ENCODE results near the gene NTM.

NTM gene

GRCh38 chr11:132043714-132044113, 673.3 kb downstream of the NTM start:
- H3K9me3 ChIP-seq (ENCODE audit: control insufficient read depth, low read length), result no peaks in the 10 kb centered on the region
- no peak overlapping the region for H2BK15ac ChIP-seq (ENCODE audit: low read depth, poor library complexity, severe bottlenecking)
- no peak overlapping the region for H4K8ac ChIP-seq (ENCODE audit: low read length)
- H3K9ac ChIP-seq (ENCODE audit: low read length), result no peak overlapping the region
- no peak overlapping the region for H2AK5ac ChIP-seq (ENCODE audit: low read length, severe bottlenecking)
- 84% methylated on average over 1 of the region's 1 CpG for WGBS
- H2BK12ac ChIP-seq (ENCODE audit: low read length in 2 of 2), result no peak overlapping the region
- no peak overlapping the region for H3K4me3 ChIP-seq (ENCODE audit: insufficient read depth in 1 of 2, low read depth in 1 of 2, low read length in 2 of 2)
- H3K18ac ChIP-seq (ENCODE audit: low read depth in 1 of 2, low read length in 2 of 2), result no peak overlapping the region
- no peak overlapping the region for H3K14ac ChIP-seq (ENCODE audit: low read length in 2 of 2)
- no peak overlapping the region for H2BK5ac ChIP-seq (ENCODE audit: low read depth, low read length, poor library complexity, severe bottlenecking)
- no peak overlapping the region for H3K4me2 ChIP-seq (ENCODE audit: low read length, poor library complexity, severe bottlenecking)
- DNase-seq, result no peak
- no peak overlapping the region for H3K4ac ChIP-seq (ENCODE audit: low read depth in 1 of 2, low read length in 2 of 2)
- peaks cover 0 to 3% of the 10 kb centered on the region in 2 experiments for H3K36me3 ChIP-seq (ENCODE audit: control insufficient read depth in 1 of 2, insufficient read depth in 2 of 2, low read depth in 1 of 2, low read length in 2 of 2)
- H3K27ac ChIP-seq (ENCODE audit: low read length, poor library complexity, severe bottlenecking), result no peak overlapping the region
- H2AFZ ChIP-seq (ENCODE audit: low read depth, low read length), result no peak overlapping the region
- H3K79me1 ChIP-seq (replicated peaks; ENCODE audit: low read length, poor library complexity, severe bottlenecking), result peaks cover 12% of the 10 kb centered on the region
- H3K4me1 ChIP-seq (ENCODE audit: control insufficient read depth, insufficient read depth, low read depth, low read length), result peaks cover 11% of the 10 kb centered on the region
- H4K91ac ChIP-seq (ENCODE audit: low read length), result no peak overlapping the region
- no peak overlapping the region for H2BK120ac ChIP-seq (ENCODE audit: low read depth, low read length)
- no peak overlapping the region for H3K23ac ChIP-seq (ENCODE audit: low read length in 2 of 2)
- H3K27me3 ChIP-seq (ENCODE audit: control insufficient read depth in 1 of 2, insufficient read depth in 1 of 2, low read length in 2 of 2), result no peaks in the 10 kb centered on the region

GRCh38 chr11:132045107-132045506, 674.7 kb downstream of the NTM start:
- Histone ChIP-seq H4K8ac (ENCODE audit: low read length) (no peak overlapping the region), H3K23ac (ENCODE audit: low read length in 2 of 2) (no peak overlapping the region), H3K14ac (ENCODE audit: low read length in 2 of 2) (no peak overlapping the region), H2AFZ (ENCODE audit: low read depth, low read length) (no peak overlapping the region), H3K9me3 (ENCODE audit: control insufficient read depth, low read length) (no peaks in the 10 kb centered on the region), H3K4ac (ENCODE audit: low read depth in 1 of 2, low read length in 2 of 2) (no peak overlapping the region), H2BK12ac (ENCODE audit: low read length in 2 of 2) (no peak overlapping the region), H2BK5ac (ENCODE audit: low read depth, low read length, poor library complexity, severe bottlenecking) (no peak overlapping the region), H2BK15ac (ENCODE audit: low read depth, poor library complexity, severe bottlenecking) (no peak overlapping the region), H3K4me2 (ENCODE audit: low read length, poor library complexity, severe bottlenecking) (no peak overlapping the region), H3K18ac (ENCODE audit: low read depth in 1 of 2, low read length in 2 of 2) (no peak overlapping the region), H3K4me3 (ENCODE audit: insufficient read depth in 1 of 2, low read depth in 1 of 2, low read length in 2 of 2) (no peak overlapping the region), H2AK5ac (ENCODE audit: low read length, severe bottlenecking) (no peak overlapping the region), H4K91ac (ENCODE audit: low read length) (no peak overlapping the region), H3K4me1 (ENCODE audit: control insufficient read depth, insufficient read depth, low read depth, low read length) (peaks cover 15% of the 10 kb centered on the region), H3K27ac (ENCODE audit: low read length, poor library complexity, severe bottlenecking) (no peak overlapping the region), H3K9ac (ENCODE audit: low read length) (no peak overlapping the region), H2BK120ac (ENCODE audit: low read depth, low read length) (no peak overlapping the region), H3K27me3 (ENCODE audit: control insufficient read depth in 1 of 2, insufficient read depth in 1 of 2, low read length in 2 of 2) (no peaks in the 10 kb centered on the region), H3K36me3 (ENCODE audit: control insufficient read depth in 1 of 2, insufficient read depth in 2 of 2, low read depth in 1 of 2, low read length in 2 of 2) (peaks cover 0 to 5% of the 10 kb centered on the region in 2 experiments), H3K79me1 (replicated peaks; ENCODE audit: low read length, poor library complexity, severe bottlenecking) (peaks cover 15% of the 10 kb centered on the region)
- DNase-seq, result no peak
- WGBS, result 91% methylated on average over 2 of the region's 3 CpGs

- peaks cover 21% of the 10 kb centered on the region for H3K4me1 ChIP-seq (ENCODE audit: control insufficient read depth, insufficient read depth, low read depth, low read length)
- no peak overlapping the region for H2BK12ac ChIP-seq (ENCODE audit: low read length in 2 of 2)
- DNase-seq, result no peak
- no peak overlapping the region for H2BK15ac ChIP-seq (ENCODE audit: low read depth, poor library complexity, severe bottlenecking)
- no peak overlapping the region for H4K8ac ChIP-seq (ENCODE audit: low read length)
- H2AK5ac ChIP-seq (ENCODE audit: low read length, severe bottlenecking), result no peak overlapping the region
- H4K91ac ChIP-seq (ENCODE audit: low read length), result no peak overlapping the region
- H2BK5ac ChIP-seq (ENCODE audit: low read depth, low read length, poor library complexity, severe bottlenecking), result no peak overlapping the region
- H3K14ac ChIP-seq (ENCODE audit: low read length in 2 of 2), result no peak overlapping the region
- no peak overlapping the region for H3K4ac ChIP-seq (ENCODE audit: low read depth in 1 of 2, low read length in 2 of 2)
- H3K27me3 ChIP-seq (ENCODE audit: control insufficient read depth in 1 of 2, insufficient read depth in 1 of 2, low read length in 2 of 2), result no peaks in the 10 kb centered on the region
- WGBS, result 95% methylated on average over 2 of the region's 2 CpGs
- no peaks in the 10 kb centered on the region for H3K9me3 ChIP-seq (ENCODE audit: control insufficient read depth, low read length)
- H3K23ac ChIP-seq (ENCODE audit: low read length in 2 of 2), result no peak overlapping the region
- H3K9ac ChIP-seq (ENCODE audit: low read length), result no peak overlapping the region
- H3K18ac ChIP-seq (ENCODE audit: low read depth in 1 of 2, low read length in 2 of 2), result no peak overlapping the region
- no peak overlapping the region for H3K4me2 ChIP-seq (ENCODE audit: low read length, poor library complexity, severe bottlenecking)
- H2BK120ac ChIP-seq (ENCODE audit: low read depth, low read length), result no peak overlapping the region
- H3K79me1 ChIP-seq (replicated peaks; ENCODE audit: low read length, poor library complexity, severe bottlenecking), result peaks cover 15% of the 10 kb centered on the region
- H3K36me3 ChIP-seq (ENCODE audit: control insufficient read depth in 1 of 2, insufficient read depth in 2 of 2, low read depth in 1 of 2, low read length in 2 of 2), result peaks cover 0 to 5% of the 10 kb centered on the region in 2 experiments
- no peak overlapping the region for H3K4me3 ChIP-seq (ENCODE audit: insufficient read depth in 1 of 2, low read depth in 1 of 2, low read length in 2 of 2)
- H3K27ac ChIP-seq (ENCODE audit: low read length, poor library complexity, severe bottlenecking), result no peak overlapping the region
- no peak overlapping the region for H2AFZ ChIP-seq (ENCODE audit: low read depth, low read length)
Observed at GRCh38 chr11:132046288-132046865, 676.0 kb downstream of the NTM start.

GRCh38 chr11:132047167-132047566, 676.8 kb downstream of the NTM start:
- Histone ChIP-seq H2BK15ac (ENCODE audit: low read depth, poor library complexity, severe bottlenecking) (peak overlapping the region; percentile 26), H3K23ac (ENCODE audit: low read length in 2 of 2) (no peak overlapping the region), H2AK5ac (ENCODE audit: low read length, severe bottlenecking) (no peak overlapping the region), H3K36me3 (ENCODE audit: control insufficient read depth in 1 of 2, insufficient read depth in 2 of 2, low read depth in 1 of 2, low read length in 2 of 2) (peaks cover 0 to 5% of the 10 kb centered on the region in 2 experiments), H2BK5ac (ENCODE audit: low read depth, low read length, poor library complexity, severe bottlenecking) (peak overlapping the region; percentile 1), H2AFZ (ENCODE audit: low read depth, low read length) (no peak overlapping the region), H4K8ac (ENCODE audit: low read length) (no peak overlapping the region), H2BK12ac (ENCODE audit: low read length in 2 of 2) (peak overlapping the region in 1 of 2 experiments; percentile 18), H3K9me3 (ENCODE audit: control insufficient read depth, low read length) (no peaks in the 10 kb centered on the region), H3K4me1 (ENCODE audit: control insufficient read depth, insufficient read depth, low read depth, low read length) (peaks cover 23% of the 10 kb centered on the region), H3K9ac (ENCODE audit: low read length) (no peak overlapping the region), H3K27ac (ENCODE audit: low read length, poor library complexity, severe bottlenecking) (peak overlapping the region; percentile 18), H3K18ac (ENCODE audit: low read depth in 1 of 2, low read length in 2 of 2) (peak overlapping the region in 1 of 2 experiments; percentile 50), H3K79me1 (replicated peaks; ENCODE audit: low read length, poor library complexity, severe bottlenecking) (peaks cover 13% of the 10 kb centered on the region), H3K27me3 (ENCODE audit: control insufficient read depth in 1 of 2, insufficient read depth in 1 of 2, low read length in 2 of 2) (no peaks in the 10 kb centered on the region), H3K4me3 (ENCODE audit: insufficient read depth in 1 of 2, low read depth in 1 of 2, low read length in 2 of 2) (no peak overlapping the region), H3K4ac (ENCODE audit: low read depth in 1 of 2, low read length in 2 of 2) (no peak overlapping the region), H4K91ac (ENCODE audit: low read length) (no peak overlapping the region), H2BK120ac (ENCODE audit: low read depth, low read length) (no peak overlapping the region), H3K4me2 (ENCODE audit: low read length, poor library complexity, severe bottlenecking) (no peak overlapping the region), H3K14ac (ENCODE audit: low read length in 2 of 2) (no peak overlapping the region)
- DNase-seq, result no peak

Data from mesenchymal stem cell (in vitro differentiated cells and primary cell).